HL-60/S4 treated with retinoic acid at 250 ng/mL for 4 days and 3 days (cell line): ENCODE data around the gene WNT8A.

Source experiments
- in situ Hi-C: fragments of 300-500 bp; cut with MboI; formaldehyde crosslinking; loops from 2 replicates; pipeline ENCODE4 v1.7.0; 2022; ENCODE audit warnings: low sequenced_read_pairs

WNT8A gene

DNA sequence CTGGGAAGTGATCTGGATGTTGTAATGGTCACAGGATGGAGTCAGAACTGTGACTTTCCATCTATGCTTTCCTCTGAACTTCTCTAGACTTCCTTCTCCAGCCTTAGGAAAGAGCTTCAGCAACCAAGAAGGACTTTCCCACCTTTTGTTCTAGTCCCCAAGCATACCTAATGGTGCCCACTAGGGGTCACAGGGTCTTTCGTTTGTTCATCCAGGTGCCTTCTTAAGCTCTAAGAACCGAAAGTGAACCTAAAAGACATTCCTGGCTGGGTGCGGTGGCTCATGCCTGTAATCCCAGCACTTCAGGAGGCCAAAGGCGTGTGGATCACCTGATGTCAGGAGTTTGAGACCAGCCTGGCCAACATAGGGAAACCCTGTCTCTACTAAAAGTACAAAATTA, 1.8 kb upstream of the WNT8A start:
- in situ Hi-C loops: no loop called here

DNA sequence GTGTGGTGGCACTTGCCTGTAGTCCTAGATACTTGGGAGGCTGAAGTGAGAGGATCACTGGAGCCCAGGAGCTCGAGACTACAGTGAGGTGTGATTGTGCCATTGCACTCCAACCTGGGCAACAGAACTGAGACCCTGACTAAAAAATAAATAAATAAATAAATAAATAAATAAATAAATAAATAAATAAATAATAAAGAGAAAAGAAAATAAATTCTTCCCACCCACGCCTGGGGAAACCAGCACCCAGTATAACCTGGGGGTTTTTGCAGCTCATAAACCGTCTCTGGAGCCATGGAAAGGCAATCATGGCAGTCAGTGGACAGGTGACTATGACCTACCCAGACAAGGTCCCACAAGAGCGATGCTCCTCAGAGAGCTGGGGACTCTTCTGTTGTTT, 7.9 kb downstream of the WNT8A start:
- in situ Hi-C loops: no loop called here

DNA sequence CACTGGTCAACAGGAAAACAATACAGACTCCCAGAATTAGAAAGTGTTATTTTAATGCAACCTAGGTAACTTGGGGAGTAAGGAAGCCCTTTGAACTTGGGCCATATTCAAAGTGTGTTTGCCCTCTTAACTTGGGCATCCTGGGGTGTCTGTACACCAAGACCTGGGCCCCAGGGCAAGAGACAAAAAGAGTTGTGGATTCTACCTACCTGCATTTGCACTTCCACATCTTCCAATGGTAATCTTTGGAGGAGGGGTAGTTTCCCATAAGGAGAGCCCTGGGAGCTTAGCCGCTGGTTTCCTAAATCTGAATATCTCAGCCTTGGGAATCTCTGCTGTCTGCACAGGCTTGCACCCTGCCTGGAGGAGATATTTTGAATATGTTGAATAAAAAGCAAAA, 8.5 kb downstream of the WNT8A start:
- in situ Hi-C loops: no loop called here

DNA sequence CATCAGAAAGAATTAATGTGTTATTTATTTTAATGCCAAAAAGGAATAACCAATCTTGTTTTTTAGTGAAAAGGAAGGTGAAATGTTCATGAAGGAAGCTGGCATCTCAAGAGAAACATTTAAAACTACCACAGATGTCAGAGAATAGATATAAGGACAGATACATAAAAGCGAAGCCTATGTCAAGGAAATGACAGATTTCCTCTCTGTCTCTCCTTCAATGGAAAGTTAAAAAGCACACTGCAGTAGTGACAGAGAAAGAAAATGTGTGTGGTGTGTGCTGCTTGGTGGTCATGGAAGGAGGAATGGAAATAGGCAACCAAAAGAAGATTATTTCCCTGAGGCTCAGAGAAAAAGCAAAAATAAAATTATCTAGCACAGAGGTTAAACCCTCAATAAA, 9.2 kb downstream of the WNT8A start:
- in situ Hi-C loops: no loop called here

DNA sequence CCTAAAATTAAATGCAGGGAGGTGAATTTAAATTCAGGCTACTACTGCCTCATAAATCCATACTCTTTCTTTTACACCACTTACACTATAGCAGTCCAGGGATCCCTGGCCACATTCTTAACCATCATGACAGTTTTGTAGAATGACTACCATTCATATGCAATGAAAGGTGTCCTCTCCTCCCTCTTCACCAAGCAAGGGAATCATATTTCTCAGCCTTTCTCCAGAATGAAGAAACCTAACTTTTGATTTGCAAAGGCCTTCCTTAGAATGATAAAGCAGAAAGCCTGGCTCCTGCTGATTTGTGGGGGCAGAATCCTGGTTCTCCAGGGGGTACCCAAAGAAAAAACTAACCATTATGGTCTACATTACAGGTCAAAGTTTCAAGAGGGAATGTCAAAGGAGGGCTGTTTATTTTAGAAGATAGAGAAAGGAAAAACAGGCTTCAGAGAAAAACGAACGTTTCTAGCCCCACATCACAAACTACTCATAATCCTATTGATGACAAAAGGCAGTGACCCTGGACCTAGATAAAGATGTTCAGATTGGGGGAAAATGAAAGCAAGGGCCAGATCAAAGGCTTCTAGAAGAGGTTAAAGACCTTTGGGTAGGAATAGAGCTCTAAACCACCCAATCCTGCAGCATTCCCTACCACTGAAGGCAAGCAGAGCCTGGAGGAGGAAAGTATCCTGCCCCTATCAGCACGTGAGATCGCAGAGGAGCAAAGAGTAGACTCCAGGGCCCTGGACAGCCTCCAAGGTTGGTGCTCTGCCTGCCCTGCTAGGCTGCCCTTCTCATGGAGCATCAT, 11.5 kb downstream of the WNT8A start:
- in situ Hi-C loops: no loop called here

DNA sequence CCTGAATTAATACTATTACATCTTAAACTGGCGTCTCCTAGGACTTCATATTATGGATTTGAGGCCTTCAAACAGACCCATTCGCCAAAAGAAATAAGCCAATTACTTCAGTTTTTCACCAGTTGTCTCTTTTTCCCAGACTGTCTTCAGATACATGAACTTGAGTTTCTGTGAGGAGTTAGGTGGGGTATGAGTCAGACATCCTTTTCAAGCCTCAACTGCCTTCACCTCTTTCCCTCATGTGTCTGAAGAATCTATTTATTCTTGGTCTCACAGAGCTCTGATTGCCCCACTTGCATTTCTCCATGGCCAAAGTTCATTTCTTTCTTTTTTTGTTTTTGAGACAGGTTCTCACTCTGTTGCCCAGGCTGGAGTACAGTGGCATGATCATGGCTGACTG, 12.5 kb downstream of the WNT8A start:
- in situ Hi-C loops: no loop called here

DNA sequence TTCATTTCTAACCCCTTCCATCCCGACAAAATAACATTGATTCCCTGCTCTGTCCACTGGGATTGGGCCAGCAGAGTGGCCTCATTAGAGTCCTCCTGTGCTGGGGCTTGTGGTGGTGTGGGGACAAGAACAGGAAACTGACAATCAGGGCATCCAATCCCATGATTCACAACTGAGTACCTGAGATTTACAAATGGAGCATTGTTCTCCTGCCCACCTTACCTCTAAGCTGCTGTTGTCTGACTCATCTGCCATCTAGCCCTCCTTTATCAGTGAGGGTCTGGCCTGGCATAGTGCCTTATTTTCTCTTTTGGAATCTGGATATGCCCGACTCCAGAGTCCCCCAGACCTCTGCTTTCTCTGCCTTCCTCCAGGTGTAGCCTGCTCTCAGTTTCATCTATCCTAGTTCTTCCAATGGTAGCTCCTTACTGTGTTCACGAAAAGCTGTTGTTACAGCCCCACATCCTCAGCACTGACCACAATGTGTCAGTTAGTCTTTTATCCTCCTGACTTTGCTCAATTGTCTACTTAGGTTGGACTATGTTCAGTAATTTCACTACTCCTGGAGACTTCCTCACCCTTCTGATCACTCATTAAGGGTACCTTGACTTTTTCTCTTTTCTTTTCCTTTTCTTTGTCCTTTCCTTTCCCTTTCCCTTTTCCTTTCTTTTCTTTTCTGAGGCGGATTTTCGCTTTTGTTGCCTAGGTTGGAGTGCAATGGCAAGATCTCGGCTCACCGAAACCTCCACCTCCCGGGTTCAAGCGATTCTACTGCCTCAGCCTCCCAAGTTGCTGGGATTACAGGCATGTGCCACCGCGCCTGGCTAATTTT, 13.4 kb downstream of the WNT8A start:
- in situ Hi-C loops: no loop called here

DNA sequence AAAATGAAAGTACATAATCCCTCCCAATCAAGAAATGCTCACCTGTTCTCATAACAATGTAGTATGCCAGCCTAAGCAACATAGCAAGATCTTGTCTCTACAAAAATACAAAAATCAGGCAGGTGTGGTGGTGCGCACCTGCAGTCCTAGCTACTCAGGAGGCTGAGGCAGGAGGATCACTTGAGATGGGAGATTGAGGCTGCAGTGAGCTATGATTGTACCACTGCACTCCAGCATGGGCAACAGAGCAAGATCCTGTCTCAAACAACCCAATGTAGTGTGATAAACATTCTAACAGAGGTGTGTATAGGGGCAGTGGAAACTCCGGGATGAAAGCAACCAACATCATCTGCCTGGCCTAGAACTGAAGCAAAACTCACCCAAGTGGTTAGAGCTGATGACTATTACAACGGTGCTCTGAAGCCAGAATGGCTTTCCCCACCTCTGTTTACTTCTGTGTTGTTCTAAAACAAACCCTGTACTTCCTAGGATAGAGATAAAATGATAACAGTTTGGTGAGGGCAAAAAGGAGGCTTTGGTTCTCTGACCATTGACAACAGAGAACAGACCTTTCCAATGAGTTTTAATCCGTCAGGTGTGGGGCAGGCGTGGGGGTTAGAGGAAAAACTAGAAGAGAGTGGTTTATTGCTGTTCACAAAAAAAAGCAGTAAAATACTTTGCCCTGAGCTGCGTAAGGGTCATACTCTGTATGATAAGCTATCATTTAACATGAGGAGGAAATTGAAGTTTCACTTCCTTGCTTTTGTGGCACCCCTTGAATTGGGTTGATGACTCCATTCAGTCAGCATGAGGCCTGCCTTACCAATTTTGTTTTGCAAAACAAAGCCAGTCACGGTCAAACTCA, 18.9 kb downstream of the WNT8A start:
- in situ Hi-C loops: no loop called here

DNA sequence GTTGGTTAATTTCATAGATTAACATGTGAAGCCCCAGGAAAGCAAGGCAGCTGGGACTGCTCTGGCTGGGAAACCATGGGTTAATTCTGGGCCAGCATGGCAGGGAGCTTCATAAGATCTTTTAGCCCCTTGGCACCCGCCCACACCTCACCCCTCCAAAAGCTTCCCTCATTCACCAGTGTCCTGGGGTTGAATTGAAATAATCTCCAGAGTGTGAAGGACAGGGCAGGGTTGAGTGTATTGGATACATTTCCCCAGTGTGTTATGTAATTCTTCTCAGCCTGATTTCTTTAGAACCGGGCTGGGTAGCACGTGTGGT, 19.4 kb downstream of the WNT8A start:
- in situ Hi-C loops: no loop called here

DNA sequence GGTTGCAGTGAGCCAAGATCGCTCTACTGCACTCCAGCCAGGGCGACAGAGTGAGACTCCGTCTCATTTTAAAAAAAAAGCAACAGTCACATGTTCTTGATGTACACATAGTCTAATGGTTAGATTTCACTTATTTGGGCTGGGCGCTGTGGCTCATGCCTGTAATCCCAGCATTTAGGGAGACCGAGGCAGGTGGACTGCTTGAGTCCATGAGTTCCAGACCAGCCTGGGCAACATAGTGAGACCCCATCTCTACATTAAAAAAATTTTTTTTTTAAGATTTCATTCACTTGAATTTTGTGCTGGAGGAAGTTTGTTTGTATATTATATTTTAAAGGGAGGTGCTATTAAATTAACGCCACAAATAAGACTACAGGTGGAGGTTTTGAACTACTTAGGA, 21.9 kb downstream of the WNT8A start:
- in situ Hi-C loops: no loop called here

DNA sequence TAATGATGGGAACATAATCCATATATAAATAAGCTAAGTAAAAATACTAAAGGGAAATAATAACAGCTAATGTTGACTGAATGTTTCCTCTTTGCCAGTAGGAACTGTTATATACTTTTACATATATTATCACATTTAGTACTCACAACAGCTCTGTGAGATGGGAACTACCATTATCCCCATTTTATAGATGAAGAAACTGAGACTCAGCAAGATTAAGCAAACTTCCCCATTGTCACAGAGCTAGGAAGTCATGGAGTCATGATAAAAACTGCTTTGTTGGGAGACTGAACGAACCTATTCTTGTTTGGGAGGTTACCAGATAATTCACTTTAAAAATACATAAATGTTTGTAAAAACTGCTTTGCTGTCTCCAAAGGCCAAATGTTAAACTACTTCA, 23.4 kb downstream of the WNT8A start:
- in situ Hi-C loops: no loop called here

DNA sequence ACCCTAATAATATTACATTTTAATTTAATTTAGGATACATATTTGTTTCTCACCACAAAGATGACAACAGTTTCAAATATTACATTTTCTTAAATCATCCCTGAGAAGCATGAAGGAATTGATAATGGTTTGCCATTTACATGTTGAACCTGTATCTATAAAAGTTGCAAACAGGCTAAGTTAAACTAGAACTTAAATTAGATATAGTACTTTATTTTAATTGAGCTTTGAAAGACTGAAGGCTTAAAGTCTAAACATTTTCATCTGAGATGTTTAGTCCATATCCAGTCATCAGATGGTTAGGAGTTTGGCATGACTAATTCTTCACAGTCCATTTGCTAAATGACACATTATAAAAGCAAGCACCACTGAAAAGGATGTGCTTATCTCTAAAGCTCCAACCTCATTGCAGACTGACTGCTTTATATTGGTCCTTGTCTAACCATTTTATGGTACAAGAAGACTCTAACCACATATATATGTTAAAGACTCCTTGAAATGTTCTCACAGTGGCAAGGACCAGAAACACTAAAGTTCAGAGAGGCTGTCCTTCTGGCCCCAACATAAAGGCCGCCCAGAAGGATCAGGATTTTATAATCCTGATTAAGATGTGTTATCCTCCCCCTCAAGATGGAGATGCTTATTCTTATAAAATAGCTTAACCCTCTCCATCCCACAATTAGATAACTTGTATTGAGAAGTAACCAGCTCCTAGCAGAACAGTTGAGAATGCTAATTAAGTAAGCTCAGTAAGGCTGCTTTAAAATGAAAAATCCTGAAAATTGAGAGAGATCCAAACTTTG, 25.8 kb downstream of the WNT8A start:
- in situ Hi-C loops: no loop called here

DNA sequence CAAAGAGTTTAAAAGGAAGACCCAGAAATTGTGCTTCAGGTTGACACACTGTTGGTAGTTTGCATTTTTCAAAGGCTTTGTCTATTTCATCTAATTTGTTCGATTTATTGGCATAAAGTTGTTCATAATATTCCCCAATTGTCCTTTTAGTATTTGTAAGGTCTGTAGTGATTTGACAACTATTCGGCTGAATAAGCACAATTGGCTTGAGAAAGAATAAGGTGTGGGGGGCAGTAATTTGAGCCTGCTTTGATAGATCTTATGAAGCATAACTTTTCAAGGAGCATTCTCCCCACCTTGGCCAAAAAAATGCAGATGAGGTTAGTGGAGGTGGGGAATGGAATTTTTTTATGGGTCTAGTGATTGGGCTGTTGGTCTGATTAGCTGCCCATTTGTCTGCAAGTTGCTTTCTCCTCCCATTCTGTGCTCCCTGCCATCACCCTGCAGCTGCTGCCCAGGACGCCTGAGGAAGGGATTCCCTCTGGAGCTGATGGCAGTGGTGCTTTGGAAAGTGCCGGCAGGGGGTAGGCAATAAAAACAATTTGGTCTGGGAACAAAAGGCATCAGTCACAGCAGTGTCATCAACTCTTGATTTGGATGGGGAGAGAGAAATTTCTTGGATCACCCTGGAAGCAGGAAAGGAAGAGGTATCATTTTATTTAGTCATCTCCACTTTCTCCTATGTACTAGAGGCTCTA, 26.6 kb downstream of the WNT8A start:
- in situ Hi-C loops: no loop called here

DNA sequence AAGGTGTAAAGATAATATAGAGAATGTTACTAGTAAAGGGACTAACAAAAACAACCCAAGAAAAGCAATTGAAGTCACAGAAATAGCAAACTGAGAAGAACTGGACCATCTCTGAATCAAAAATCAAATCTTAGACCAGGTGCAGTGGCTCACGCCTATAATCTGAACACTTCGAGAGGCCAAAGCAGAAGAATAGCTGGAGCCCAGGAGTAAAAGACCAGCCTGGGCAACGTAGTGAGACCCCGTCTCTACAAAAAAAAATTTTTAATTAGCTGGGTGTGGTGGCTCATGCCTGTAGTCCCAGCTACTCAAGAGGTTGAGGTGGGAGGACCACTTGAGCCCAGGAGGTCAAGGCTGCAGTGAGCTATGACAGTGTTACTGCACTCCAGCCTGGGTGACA, 27.3 kb downstream of the WNT8A start:
- in situ Hi-C loops: no loop called here

DNA sequence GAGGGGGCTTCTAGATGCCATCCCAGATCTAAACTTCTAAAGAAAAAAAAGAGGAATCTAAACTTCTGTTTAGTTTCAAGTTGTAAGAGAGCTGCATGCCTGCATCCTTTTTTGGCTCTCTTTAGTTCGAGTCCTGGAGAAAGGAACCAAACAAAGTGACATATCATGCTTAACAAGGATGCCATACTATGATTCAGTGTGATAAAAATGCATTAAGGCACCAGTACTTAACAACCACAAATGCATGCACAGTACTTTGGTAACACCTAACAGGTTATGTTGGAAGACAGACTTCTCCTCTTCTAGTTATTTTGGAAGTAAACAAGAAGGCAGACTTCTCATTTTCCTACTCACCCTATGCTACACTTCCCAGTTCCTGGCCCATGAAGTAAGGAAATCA, 28.1 kb downstream of the WNT8A start:
- in situ Hi-C loops: no loop called here

DNA sequence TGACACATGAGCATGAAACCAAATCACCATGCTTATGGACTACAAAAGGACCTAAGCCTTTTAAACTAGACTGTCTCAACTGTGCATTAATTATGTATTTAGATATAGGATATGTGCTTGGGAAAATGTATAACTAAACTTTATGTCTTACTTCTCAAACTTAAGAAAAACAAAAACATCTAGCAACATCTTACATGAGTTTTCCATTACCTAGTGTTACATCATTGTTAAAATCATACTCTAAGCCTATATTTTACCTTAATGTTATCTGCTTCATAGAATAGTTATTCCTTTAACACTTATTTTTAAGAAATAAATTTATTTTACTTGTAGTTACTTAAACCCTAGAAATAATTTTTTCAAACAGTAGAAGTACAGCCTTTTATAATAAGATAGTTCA, 31.4 kb downstream of the WNT8A start:
- in situ Hi-C loops: no loop called here

DNA sequence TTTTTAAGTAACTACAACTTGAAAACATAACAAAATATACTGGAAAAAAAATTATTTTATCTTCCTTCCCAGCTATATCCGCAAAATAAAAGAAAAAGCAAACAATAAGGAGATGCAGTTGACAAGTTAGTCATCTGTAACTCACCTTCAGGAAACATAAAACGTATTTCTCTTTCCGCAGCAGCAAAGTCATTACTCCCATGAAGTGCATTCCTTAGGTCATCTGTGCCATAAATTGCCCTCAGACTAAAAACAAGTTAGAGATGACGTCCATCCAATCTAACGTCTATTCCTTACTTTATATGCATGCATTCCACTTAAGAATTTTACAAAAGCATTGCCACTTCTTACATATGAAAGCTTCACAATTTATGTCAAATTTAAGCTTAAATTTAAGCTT, 44.5 kb downstream of the WNT8A start:
- in situ Hi-C loops: no loop called here

DNA sequence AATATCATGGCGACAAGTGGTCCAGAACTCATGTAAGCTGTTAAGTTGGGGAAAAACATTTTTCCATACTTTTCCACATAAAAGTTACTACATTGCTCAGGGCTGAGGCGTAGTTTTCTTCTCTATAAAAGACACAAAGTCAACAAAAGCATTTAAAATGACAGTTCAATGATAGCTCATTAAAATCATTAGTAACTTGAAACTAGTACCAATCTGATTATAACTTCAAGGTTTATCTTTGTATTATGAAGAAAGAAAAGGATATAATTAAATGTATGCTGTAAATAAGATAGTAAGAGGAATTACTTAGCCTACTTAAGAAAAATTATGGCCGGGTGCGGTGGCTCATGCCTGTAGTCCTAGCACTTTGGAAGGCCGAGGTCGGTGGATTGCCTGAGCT, 45.5 kb downstream of the WNT8A start:
- in situ Hi-C loops: no loop called here

DNA sequence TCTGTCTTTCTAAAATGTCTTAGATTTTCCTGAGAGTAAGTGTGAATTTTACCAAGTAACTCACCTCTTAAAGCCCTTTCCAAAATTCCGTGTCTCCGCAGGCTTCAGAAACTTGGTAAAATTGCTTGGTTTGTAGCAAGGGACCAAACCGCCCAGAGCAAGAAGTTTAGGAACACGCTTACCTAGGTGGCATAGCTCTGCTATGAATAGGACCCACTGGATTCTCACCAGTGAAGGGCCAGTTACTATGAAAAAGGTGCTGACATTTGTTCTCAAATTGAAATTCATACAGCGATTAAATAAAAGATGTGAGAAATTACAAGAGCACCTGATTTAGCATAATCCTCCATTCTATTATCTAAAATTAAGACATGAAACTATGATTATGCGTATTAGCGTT, 48.7 kb downstream of the WNT8A start:
- in situ Hi-C loops: no loop called here
